Measurements from ENCODE around the gene FBXL5.

The FBXL5 gene

DNA sequence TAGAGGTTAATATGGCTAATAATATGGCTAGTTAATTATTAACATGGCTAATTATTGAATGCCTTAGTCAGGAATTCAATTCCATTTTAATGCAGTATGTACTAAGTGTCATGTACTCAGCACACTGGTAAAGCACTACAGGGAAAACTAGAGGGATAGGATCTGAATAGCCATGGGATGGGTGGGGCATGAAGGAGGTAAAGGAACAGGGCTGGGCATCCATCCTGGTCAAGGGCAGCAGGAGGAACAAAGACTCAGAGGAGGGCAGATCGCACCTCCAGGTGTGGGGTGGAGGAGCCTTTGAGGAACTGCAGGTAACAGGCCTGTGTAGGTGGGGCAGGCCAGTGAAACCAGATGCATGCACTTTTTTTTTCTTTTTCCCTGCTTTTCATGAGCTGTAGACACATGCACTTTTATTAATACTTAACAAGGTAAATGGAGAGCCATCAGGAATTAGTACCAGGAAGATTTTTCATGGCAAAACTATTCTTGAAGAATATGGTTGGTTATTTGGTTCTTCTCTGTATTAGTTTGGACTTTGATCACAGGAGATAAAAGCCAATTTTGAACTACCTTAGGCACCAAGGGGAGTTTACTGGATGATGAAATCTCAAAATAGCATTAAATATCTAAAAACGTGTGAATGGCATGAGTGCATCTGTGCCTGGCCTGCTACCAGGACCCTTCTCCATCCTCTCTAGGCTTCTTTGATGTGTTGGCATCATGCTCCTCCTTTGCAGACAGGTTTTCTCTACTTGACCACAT lies 97.2 kb downstream of the FBXL5 start:
- H3K27ac Mint-ChIP-seq: no peak overlapping the region
- no peaks in the 10 kb centered on the region for H3K27me3 Mint-ChIP-seq
- DNase-seq (no peak), ATAC-seq (replicated peaks) (no peak)
- no peaks in the 10 kb centered on the region for H3K36me3 Mint-ChIP-seq (ENCODE audit: insufficient read depth)
- H3K4me3 Mint-ChIP-seq: no peak overlapping the region
- no peaks in the 10 kb centered on the region for H3K9me3 Mint-ChIP-seq
- no peaks in the 10 kb centered on the region for H3K4me1 Mint-ChIP-seq (ENCODE audit: low read depth in 2 of 2)

DNA sequence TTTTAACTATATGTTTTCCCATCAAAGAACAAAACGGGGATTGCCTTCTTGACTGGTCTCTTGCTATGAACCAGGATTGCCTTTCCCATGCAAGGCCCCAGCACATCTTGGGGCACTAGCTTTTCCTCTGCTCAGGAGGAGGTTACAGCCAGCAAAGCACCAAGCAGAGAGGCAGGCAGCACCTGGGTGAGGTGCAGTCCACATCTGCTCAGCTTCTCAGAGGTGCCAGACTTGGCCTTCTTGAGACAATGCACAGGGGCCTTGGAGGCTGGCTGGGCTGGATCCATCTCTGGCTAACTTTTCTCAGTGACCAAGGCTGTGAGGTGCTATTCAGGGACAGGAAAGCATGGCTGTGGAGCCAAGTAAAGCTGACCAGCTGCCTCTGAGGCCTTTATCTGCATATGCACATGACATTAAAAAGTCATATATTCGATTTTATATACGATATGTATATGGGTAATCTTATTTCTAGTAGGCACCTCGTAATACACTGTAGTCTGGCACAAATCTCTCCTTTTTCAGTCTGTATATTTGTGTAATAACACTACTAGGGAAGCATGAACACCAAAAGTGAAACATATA lies 98.6 kb downstream of the FBXL5 start:
- DNase-seq (no peak), ATAC-seq (replicated peaks) (no peak)
- Mint-ChIP-seq H3K9me3 (no peaks in the 10 kb centered on the region), H3K27ac (no peak overlapping the region), H3K36me3 (ENCODE audit: insufficient read depth) (no peaks in the 10 kb centered on the region), H3K4me1 (ENCODE audit: low read depth in 2 of 2) (no peaks in the 10 kb centered on the region), H3K4me3 (no peak overlapping the region), H3K27me3 (no peaks in the 10 kb centered on the region)
